Measurements from ENCODE around the gene CHTF8.

CHTF8 gene

GRCh38 chr16:69079697-69080096 lies 52.7 kb downstream of the CHTF8 start:
- FAIRE-seq, result no peak
- TF ChIP-seq CTCF (IDR thresholded peaks at IDR 0.05; ENCODE audit: insufficient read depth, missing control alignments), result no peak
- DNase-seq (ENCODE audit: insufficient read length, low spot score), result no peak

- no peak for FAIRE-seq
Observed at GRCh38 chr16:69078073-69078472, 54.3 kb downstream of the CHTF8 start.

GRCh38 chr16:69077251-69077650 lies 55.1 kb downstream of the CHTF8 start:
- DNase-seq (ENCODE audit: insufficient read length, low spot score), result no peak
- no peak for TF ChIP-seq CTCF (IDR thresholded peaks at IDR 0.05; ENCODE audit: insufficient read depth, missing control alignments)
- no peak for FAIRE-seq

More at GRCh38 chr16:69078073-69078472, 54.3 kb downstream of the CHTF8 start:
- no peak for TF ChIP-seq CTCF (IDR thresholded peaks at IDR 0.05; ENCODE audit: insufficient read depth, missing control alignments)
- DNase-seq (ENCODE audit: insufficient read length, low spot score), result no peak

GRCh38 chr16:69073181-69073702 lies 59.1 kb downstream of the CHTF8 start:
- TF ChIP-seq CTCF (IDR thresholded peaks at IDR 0.05; ENCODE audit: insufficient read depth, missing control alignments), result no peak
- DNase-seq (ENCODE audit: insufficient read length, low spot score) (no peak), FAIRE-seq (no peak)

- no peak for TF ChIP-seq CTCF (IDR thresholded peaks at IDR 0.05; ENCODE audit: insufficient read depth, missing control alignments)
- FAIRE-seq (no peak), DNase-seq (ENCODE audit: insufficient read length, low spot score) (no peak)
Observed at GRCh38 chr16:69072640-69072974, 59.8 kb downstream of the CHTF8 start.

GRCh38 chr16:69071036-69071435 lies 61.4 kb downstream of the CHTF8 start:
- DNase-seq (ENCODE audit: insufficient read length, low spot score) (no peak), FAIRE-seq (no peak)
- no peak for TF ChIP-seq CTCF (IDR thresholded peaks at IDR 0.05; ENCODE audit: insufficient read depth, missing control alignments)

GRCh38 chr16:69069504-69069903 lies 62.9 kb downstream of the CHTF8 start:
- TF ChIP-seq CTCF (IDR thresholded peaks at IDR 0.05; ENCODE audit: insufficient read depth, missing control alignments), result no peak
- no peak for FAIRE-seq
- DNase-seq (ENCODE audit: insufficient read length, low spot score), result no peak

Data from D721Med (cell line).